ENCODE data around the gene FAM50B.
A peak's percentile ranks its signal among the peaks of the same experiment; 100 is the strongest.

FAM50B gene

GRCh38 chr6:3811191-3811590 lies 38.0 kb upstream of the FAM50B start:
- H3K36me3 Mint-ChIP-seq (ENCODE audit: insufficient read depth): no peaks in the 10 kb centered on the region
- H3K27me3 Mint-ChIP-seq: peaks cover 6 to 17% of the 10 kb centered on the region in 2 donors
- H3K4me1 Mint-ChIP-seq (ENCODE audit: low read depth in 2 of 2): no peaks in the 10 kb centered on the region
- no peak for ATAC-seq (replicated peaks)
- no peaks in the 10 kb centered on the region for H3K9me3 Mint-ChIP-seq
- H3K4me3 Mint-ChIP-seq: no peak overlapping the region
- peak overlapping the region in 1 of 2 donors; percentile 12 for H3K27ac Mint-ChIP-seq
- DNase-seq: no peak

- Mint-ChIP-seq H3K4me3 (no peak overlapping the region), H3K4me1 (ENCODE audit: low read depth in 2 of 2) (no peaks in the 10 kb centered on the region), H3K27ac (no peak overlapping the region), H3K36me3 (ENCODE audit: insufficient read depth) (no peaks in the 10 kb centered on the region), H3K27me3 (peaks cover 6 to 17% of the 10 kb centered on the region in 2 donors), H3K9me3 (no peaks in the 10 kb centered on the region)
- no peak for DNase-seq
- ATAC-seq (replicated peaks): no peak
These were observed 36.6 kb upstream of the FAM50B start for GRCh38 chr6:3812596-3812995.

- H3K9me3 Mint-ChIP-seq: no peaks in the 10 kb centered on the region
- H3K27me3 Mint-ChIP-seq: peaks cover 6 to 14% of the 10 kb centered on the region in 2 donors
- no peaks in the 10 kb centered on the region for H3K4me1 Mint-ChIP-seq (ENCODE audit: low read depth in 2 of 2)
- ATAC-seq (replicated peaks) (no peak), DNase-seq (no peak)
- no peaks in the 10 kb centered on the region for H3K36me3 Mint-ChIP-seq (ENCODE audit: insufficient read depth)
- H3K4me3 Mint-ChIP-seq: no peak overlapping the region
- no peak overlapping the region for H3K27ac Mint-ChIP-seq
These were observed 35.9 kb upstream of the FAM50B start for GRCh38 chr6:3813150-3813780.

GRCh38 chr6:3813918-3814317 lies 35.3 kb upstream of the FAM50B start:
- Mint-ChIP-seq H3K4me3 (no peak overlapping the region), H3K36me3 (ENCODE audit: insufficient read depth) (no peaks in the 10 kb centered on the region), H3K27me3 (peaks cover 6 to 11% of the 10 kb centered on the region in 2 donors), H3K27ac (no peak overlapping the region), H3K4me1 (ENCODE audit: low read depth in 2 of 2) (no peaks in the 10 kb centered on the region), H3K9me3 (no peaks in the 10 kb centered on the region)
- DNase-seq: no peak
- ATAC-seq (replicated peaks): no peak

- Mint-ChIP-seq H3K27ac (no peak overlapping the region), H3K36me3 (ENCODE audit: insufficient read depth) (no peaks in the 10 kb centered on the region), H3K4me1 (ENCODE audit: low read depth in 2 of 2) (no peaks in the 10 kb centered on the region), H3K27me3 (peaks cover 6 to 11% of the 10 kb centered on the region in 2 donors), H3K9me3 (no peaks in the 10 kb centered on the region), H3K4me3 (no peak overlapping the region)
- DNase-seq: no peak
- no peak for ATAC-seq (replicated peaks)
These were observed 34.6 kb upstream of the FAM50B start for GRCh38 chr6:3814539-3814938.

GRCh38 chr6:3816251-3816650 lies 32.9 kb upstream of the FAM50B start:
- no peak for DNase-seq
- Mint-ChIP-seq H3K27me3 (peaks cover 0 to 2% of the 10 kb centered on the region in 2 donors), H3K4me1 (ENCODE audit: low read depth in 2 of 2) (no peaks in the 10 kb centered on the region), H3K36me3 (ENCODE audit: insufficient read depth) (no peaks in the 10 kb centered on the region), H3K4me3 (no peak overlapping the region), H3K9me3 (no peaks in the 10 kb centered on the region), H3K27ac (no peak overlapping the region)
- ATAC-seq (replicated peaks): no peak

- no peaks in the 10 kb centered on the region for H3K36me3 Mint-ChIP-seq (ENCODE audit: insufficient read depth)
- no peaks in the 10 kb centered on the region for H3K9me3 Mint-ChIP-seq
- no peak overlapping the region for H3K4me3 Mint-ChIP-seq
- no peak overlapping the region for H3K27ac Mint-ChIP-seq
- peaks cover 0 to 9% of the 10 kb centered on the region in 2 donors for H3K27me3 Mint-ChIP-seq
- ATAC-seq (replicated peaks): no peak
- no peaks in the 10 kb centered on the region for H3K4me1 Mint-ChIP-seq (ENCODE audit: low read depth in 2 of 2)
- no peak for DNase-seq
These were observed 29.7 kb upstream of the FAM50B start for GRCh38 chr6:3819161-3820110.

GRCh38 chr6:3820563-3820962 lies 28.6 kb upstream of the FAM50B start:
- H3K27me3 Mint-ChIP-seq: peaks cover 0 to 9% of the 10 kb centered on the region in 2 donors
- H3K4me1 Mint-ChIP-seq (ENCODE audit: low read depth in 2 of 2): no peaks in the 10 kb centered on the region
- no peak for ATAC-seq (replicated peaks)
- no peak overlapping the region for H3K4me3 Mint-ChIP-seq
- H3K27ac Mint-ChIP-seq: no peak overlapping the region
- H3K9me3 Mint-ChIP-seq: no peaks in the 10 kb centered on the region
- no peak for DNase-seq
- peaks cover 3% of the 10 kb centered on the region for H3K36me3 Mint-ChIP-seq (ENCODE audit: insufficient read depth)

GRCh38 chr6:3822747-3823445 lies 26.3 kb upstream of the FAM50B start:
- peaks cover 0 to 9% of the 10 kb centered on the region in 2 donors for H3K27me3 Mint-ChIP-seq
- peaks cover 3% of the 10 kb centered on the region for H3K36me3 Mint-ChIP-seq (ENCODE audit: insufficient read depth)
- H3K27ac Mint-ChIP-seq: no peak overlapping the region
- H3K4me3 Mint-ChIP-seq: no peak overlapping the region
- H3K4me1 Mint-ChIP-seq (ENCODE audit: low read depth in 2 of 2): no peaks in the 10 kb centered on the region
- DNase-seq (no peak), ATAC-seq (replicated peaks) (no peak)
- no peaks in the 10 kb centered on the region for H3K9me3 Mint-ChIP-seq

- no peak for DNase-seq
- ATAC-seq (replicated peaks): no peak
- Mint-ChIP-seq H3K4me1 (ENCODE audit: low read depth in 2 of 2) (no peaks in the 10 kb centered on the region), H3K4me3 (no peak overlapping the region), H3K9me3 (no peaks in the 10 kb centered on the region), H3K27ac (no peak overlapping the region), H3K36me3 (ENCODE audit: insufficient read depth) (peaks cover 3% of the 10 kb centered on the region), H3K27me3 (peaks cover 0 to 9% of the 10 kb centered on the region in 2 donors)
These were observed 25.5 kb upstream of the FAM50B start for GRCh38 chr6:3823671-3824070.

- no peak overlapping the region for H3K4me3 Mint-ChIP-seq
- H3K9me3 Mint-ChIP-seq: no peaks in the 10 kb centered on the region
- no peak for DNase-seq
- no peak for ATAC-seq (replicated peaks)
- no peak overlapping the region for H3K27ac Mint-ChIP-seq
- H3K36me3 Mint-ChIP-seq (ENCODE audit: insufficient read depth): peaks cover 3% of the 10 kb centered on the region
- no peaks in the 10 kb centered on the region for H3K4me1 Mint-ChIP-seq (ENCODE audit: low read depth in 2 of 2)
- peaks cover 4 to 21% of the 10 kb centered on the region in 2 donors for H3K27me3 Mint-ChIP-seq
These were observed 23.8 kb upstream of the FAM50B start for GRCh38 chr6:3825331-3825831.

- Mint-ChIP-seq H3K9me3 (no peaks in the 10 kb centered on the region), H3K4me1 (ENCODE audit: low read depth in 2 of 2) (no peaks in the 10 kb centered on the region), H3K36me3 (ENCODE audit: insufficient read depth) (peaks cover 3% of the 10 kb centered on the region), H3K4me3 (no peak overlapping the region), H3K27me3 (peaks cover 10 to 28% of the 10 kb centered on the region in 2 donors), H3K27ac (no peak overlapping the region)
- ATAC-seq (replicated peaks) (no peak), DNase-seq (no peak)
These were observed 23.2 kb upstream of the FAM50B start for GRCh38 chr6:3825851-3826581.

- peaks cover 3% of the 10 kb centered on the region for H3K36me3 Mint-ChIP-seq (ENCODE audit: insufficient read depth)
- no peaks in the 10 kb centered on the region for H3K4me1 Mint-ChIP-seq (ENCODE audit: low read depth in 2 of 2)
- H3K4me3 Mint-ChIP-seq: no peak overlapping the region
- no peak overlapping the region for H3K27ac Mint-ChIP-seq
- no peak for DNase-seq
- H3K27me3 Mint-ChIP-seq: peaks cover 17 to 28% of the 10 kb centered on the region in 2 donors
- no peaks in the 10 kb centered on the region for H3K9me3 Mint-ChIP-seq
- ATAC-seq (replicated peaks): no peak
These were observed 19.9 kb upstream of the FAM50B start for GRCh38 chr6:3829285-3829684.
